ENCODE results near the gene BIRC6.
"Not testable (repeated sequence)": the region's sequence is repeated elsewhere in the genome, so short reads cannot be mapped to it uniquely, and the experiment has no call there.

Gene BIRC6

GRCh38 chr2:32514946-32515345, 158.1 kb downstream of the BIRC6 start:
- in situ Hi-C loops (cut with MboI; ENCODE audit: low sequenced_read_pairs): no loop called here
- peaks cover 53% of the 10 kb centered on the region for H3K36me3 ChIP-seq (replicated peaks)
- DNase-seq (ENCODE audit: low spot score in 2 of 2): no peak
- no peaks in the 10 kb centered on the region for H3K9me3 ChIP-seq
- no peaks in the 10 kb centered on the region for H3K4me1 ChIP-seq
- no peaks in the 10 kb centered on the region for H3K27me3 ChIP-seq (ENCODE audit: low read depth)
- no peak overlapping the region for H3K4me3 ChIP-seq

DNA sequence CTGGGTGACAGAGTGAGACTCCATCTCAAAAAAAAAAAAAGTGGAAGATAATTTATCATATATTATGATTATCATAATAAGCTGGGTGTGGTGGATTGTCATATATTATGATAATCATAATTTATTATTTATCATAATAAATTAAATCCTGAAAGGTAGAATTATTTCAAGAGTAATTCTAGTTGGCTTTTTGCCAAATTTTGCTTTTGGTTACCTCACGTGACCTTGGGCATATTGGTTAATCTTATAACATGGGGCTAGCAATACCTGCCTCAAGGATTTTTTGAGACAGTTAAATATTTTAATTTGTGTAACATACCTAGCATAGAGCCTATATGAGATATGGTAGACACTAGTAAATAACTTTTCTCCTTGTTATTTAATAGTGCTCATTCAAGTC, 159.7 kb downstream of the BIRC6 start:
- Histone ChIP-seq H3K36me3 (replicated peaks) (peaks cover 44% of the 10 kb centered on the region), H3K4me1 (no peaks in the 10 kb centered on the region), H3K27me3 (ENCODE audit: low read depth) (no peaks in the 10 kb centered on the region), H3K9me3 (no peaks in the 10 kb centered on the region), H3K4me3 (no peak overlapping the region)
- DNase-seq (ENCODE audit: low spot score in 2 of 2): no peak
- in situ Hi-C loops (cut with MboI; ENCODE audit: low sequenced_read_pairs): no loop called here

GRCh38 chr2:32522770-32523169, 165.9 kb downstream of the BIRC6 start:
- H3K27me3 ChIP-seq (ENCODE audit: low read depth): no peaks in the 10 kb centered on the region
- in situ Hi-C loops (cut with MboI; ENCODE audit: low sequenced_read_pairs): no loop called here
- H3K4me3 ChIP-seq: no peak overlapping the region
- no peak for DNase-seq (ENCODE audit: low spot score in 2 of 2)
- no peaks in the 10 kb centered on the region for H3K9me3 ChIP-seq
- H3K36me3 ChIP-seq (replicated peaks): peaks cover 43% of the 10 kb centered on the region
- no peaks in the 10 kb centered on the region for H3K4me1 ChIP-seq

GRCh38 chr2:32523686-32524085, 166.9 kb downstream of the BIRC6 start:
- no peaks in the 10 kb centered on the region for H3K9me3 ChIP-seq
- in situ Hi-C loops (cut with MboI; ENCODE audit: low sequenced_read_pairs): no loop called here
- no peak for DNase-seq (ENCODE audit: low spot score in 2 of 2)
- no peak overlapping the region for H3K4me3 ChIP-seq
- H3K4me1 ChIP-seq: no peaks in the 10 kb centered on the region
- H3K36me3 ChIP-seq (replicated peaks): peaks cover 38% of the 10 kb centered on the region
- H3K27me3 ChIP-seq (ENCODE audit: low read depth): no peaks in the 10 kb centered on the region

- in situ Hi-C loops (cut with MboI; ENCODE audit: low sequenced_read_pairs): no loop called here
- Histone ChIP-seq H3K9me3 (no peaks in the 10 kb centered on the region), H3K27me3 (ENCODE audit: low read depth) (no peaks in the 10 kb centered on the region), H3K36me3 (replicated peaks) (peaks cover 28% of the 10 kb centered on the region), H3K4me3 (no peak overlapping the region), H3K4me1 (no peaks in the 10 kb centered on the region)
- no peak for DNase-seq (ENCODE audit: low spot score in 2 of 2)
Observed at GRCh38 chr2:32532341-32532740, 175.5 kb downstream of the BIRC6 start.

GRCh38 chr2:32532961-32533360, 176.1 kb downstream of the BIRC6 start:
- H3K27me3 ChIP-seq (ENCODE audit: low read depth): no peaks in the 10 kb centered on the region
- no peaks in the 10 kb centered on the region for H3K9me3 ChIP-seq
- peaks cover 22% of the 10 kb centered on the region for H3K36me3 ChIP-seq (replicated peaks)
- no peak overlapping the region for H3K4me3 ChIP-seq
- H3K4me1 ChIP-seq: no peaks in the 10 kb centered on the region
- no peak for DNase-seq (ENCODE audit: low spot score in 2 of 2)
- in situ Hi-C loops (cut with MboI; ENCODE audit: low sequenced_read_pairs): no loop called here

DNA sequence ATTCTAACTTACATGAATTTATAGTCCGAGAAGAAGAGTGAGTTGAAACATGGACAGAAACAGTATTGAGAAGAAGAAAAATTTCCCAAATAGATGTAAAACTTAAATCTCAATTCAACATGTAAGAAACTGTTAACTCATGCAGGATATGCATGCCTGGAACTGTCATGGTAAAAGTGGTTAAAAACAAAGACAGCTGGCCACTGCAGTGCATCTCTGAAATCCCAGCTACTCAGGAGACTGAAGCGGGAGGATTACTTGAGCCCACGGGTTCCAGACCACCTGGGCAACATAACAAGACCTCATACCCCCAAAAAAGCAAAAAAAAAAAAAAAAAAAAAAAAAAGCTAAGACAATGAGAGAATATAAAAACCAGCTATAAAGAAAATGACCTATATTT, 178.0 kb downstream of the BIRC6 start:
- Histone ChIP-seq H3K9me3 (no peaks in the 10 kb centered on the region), H3K36me3 (replicated peaks) (peaks cover 22% of the 10 kb centered on the region), H3K4me1 (no peaks in the 10 kb centered on the region), H3K27me3 (ENCODE audit: low read depth) (no peaks in the 10 kb centered on the region), H3K4me3 (no peak overlapping the region)
- DNase-seq (ENCODE audit: low spot score in 2 of 2): no peak
- in situ Hi-C loops (cut with MboI; ENCODE audit: low sequenced_read_pairs): no loop called here

- no peaks in the 10 kb centered on the region for H3K4me1 ChIP-seq
- no peaks in the 10 kb centered on the region for H3K27me3 ChIP-seq (ENCODE audit: low read depth)
- DNase-seq (ENCODE audit: low spot score in 2 of 2): no peak
- H3K36me3 ChIP-seq (replicated peaks): peaks cover 6% of the 10 kb centered on the region; the same call in 1 of the 2 replicates
- H3K9me3 ChIP-seq: no peaks in the 10 kb centered on the region
- no peak overlapping the region for H3K4me3 ChIP-seq
- in situ Hi-C loops (cut with MboI; ENCODE audit: low sequenced_read_pairs): no loop called here
Observed at GRCh38 chr2:32538735-32539134, 181.9 kb downstream of the BIRC6 start.

DNA sequence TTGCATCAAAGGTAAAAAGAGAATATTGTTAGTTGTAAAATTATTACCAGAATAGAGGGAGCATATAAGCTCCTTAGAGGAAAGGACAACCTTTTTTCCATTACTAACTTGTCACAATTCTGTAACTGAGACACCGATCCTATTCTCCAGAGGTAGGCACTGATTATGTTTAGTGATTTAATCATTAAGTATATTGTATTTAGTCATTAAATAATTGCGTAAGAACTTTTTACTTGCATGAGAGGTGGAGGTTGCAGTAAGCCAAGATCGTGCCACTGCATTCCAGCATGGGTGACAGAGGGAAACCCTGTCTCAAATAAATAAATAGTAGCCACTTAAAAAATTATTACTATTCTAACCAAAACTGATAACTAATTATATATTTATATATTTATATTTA, 195.7 kb downstream of the BIRC6 start:
- H3K27me3 ChIP-seq (ENCODE audit: low read depth); H3K4me3 ChIP-seq; H3K4me1 ChIP-seq; DNase-seq (ENCODE audit: low spot score in 2 of 2); H3K36me3 ChIP-seq (replicated peaks); in situ Hi-C loops (cut with MboI; ENCODE audit: low sequenced_read_pairs); H3K9me3 ChIP-seq: not testable (repeated sequence)

- in situ Hi-C loops (cut with MboI; ENCODE audit: low sequenced_read_pairs): no loop called here
Observed at GRCh38 chr2:32553829-32554432, 197.1 kb downstream of the BIRC6 start.

DNA sequence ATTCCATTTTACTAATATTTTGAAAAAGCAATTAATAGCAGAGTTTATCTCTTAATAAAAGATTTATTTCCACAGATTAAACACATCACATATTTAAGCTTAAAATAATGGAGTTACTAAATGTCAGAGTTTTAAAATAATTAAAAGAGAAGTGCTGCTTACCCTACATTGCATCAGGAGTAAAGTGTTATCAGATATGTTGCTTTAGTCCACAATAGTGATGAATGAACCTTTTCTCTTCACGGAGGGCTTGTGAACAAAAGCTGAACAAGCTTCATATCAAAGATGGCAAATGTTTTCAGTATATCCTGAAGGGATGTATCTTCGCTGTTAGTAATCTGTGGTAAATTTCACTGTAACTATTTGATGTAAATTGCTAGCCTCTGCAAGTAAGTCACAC, 201.7 kb downstream of the BIRC6 start:
- Histone ChIP-seq H3K4me3 (no peak overlapping the region), H3K9me3 (no peaks in the 10 kb centered on the region), H3K27me3 (ENCODE audit: low read depth) (no peaks in the 10 kb centered on the region), H3K4me1 (no peaks in the 10 kb centered on the region), H3K36me3 (replicated peaks) (peaks cover 3% of the 10 kb centered on the region; the same call in 1 of the 2 replicates)
- in situ Hi-C loops (cut with MboI; ENCODE audit: low sequenced_read_pairs): no loop called here
- no peak for DNase-seq (ENCODE audit: low spot score in 2 of 2)

More at GRCh38 chr2:32553829-32554432, 197.1 kb downstream of the BIRC6 start:
- H3K27me3 ChIP-seq (ENCODE audit: low read depth): no peaks in the 10 kb centered on the region
- H3K4me1 ChIP-seq: no peaks in the 10 kb centered on the region
- no peak overlapping the region for H3K4me3 ChIP-seq
- 0 out of 2 replicates have a peak, but pooled peaks cover 6% of the 10 kb centered on the region for H3K36me3 ChIP-seq (replicated peaks)
- H3K9me3 ChIP-seq: no peaks in the 10 kb centered on the region
- peak in 1 of 2 experiments; percentile 52 for DNase-seq (ENCODE audit: low spot score in 2 of 2)

DNA sequence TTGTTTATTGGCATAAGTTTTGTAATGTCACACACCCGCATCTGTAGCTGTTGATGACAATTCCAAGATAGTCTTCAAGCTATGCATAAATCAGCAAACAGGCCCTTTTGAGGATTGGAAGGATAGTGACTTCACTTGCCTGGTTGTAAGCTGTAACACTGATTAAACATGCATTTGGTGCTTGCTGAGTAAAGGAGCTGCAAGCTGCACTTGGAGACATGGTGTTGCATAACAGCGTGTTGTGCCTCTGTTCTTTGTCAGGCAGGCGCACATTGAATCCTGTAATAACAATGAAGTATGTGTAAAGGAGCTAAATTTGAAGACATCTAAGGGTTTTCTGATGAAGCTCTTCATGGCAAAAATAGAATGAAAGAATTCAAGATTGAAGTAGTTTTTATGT, 202.3 kb downstream of the BIRC6 start:
- no peaks in the 10 kb centered on the region for H3K9me3 ChIP-seq
- H3K27me3 ChIP-seq (ENCODE audit: low read depth): no peaks in the 10 kb centered on the region
- DNase-seq (ENCODE audit: low spot score in 2 of 2): no peak
- in situ Hi-C loops (cut with MboI; ENCODE audit: low sequenced_read_pairs): no loop called here
- no peak overlapping the region for H3K4me3 ChIP-seq
- peaks cover 2% of the 10 kb centered on the region; the same call in 1 of the 2 replicates for H3K4me1 ChIP-seq
- H3K36me3 ChIP-seq (replicated peaks): peaks cover 3% of the 10 kb centered on the region; the same call in 1 of the 2 replicates

DNA sequence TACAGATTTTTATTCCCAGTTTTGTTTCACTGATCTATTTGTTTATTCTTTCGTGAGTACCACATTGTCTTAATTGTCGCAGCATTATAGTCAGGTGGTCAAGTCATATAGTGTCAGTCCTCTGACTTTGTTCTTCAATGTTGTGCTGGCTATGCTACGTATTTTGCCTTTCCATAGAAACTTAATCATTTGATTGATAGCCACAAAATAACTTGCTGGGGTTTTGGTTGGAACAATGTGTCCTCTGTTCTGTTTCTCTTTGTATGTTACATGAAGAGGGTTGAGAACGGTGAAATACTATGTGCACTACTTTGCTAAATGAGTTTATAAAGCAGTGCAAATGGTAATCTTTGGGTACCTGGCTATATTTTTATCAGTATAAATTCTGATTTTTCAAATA, 206.1 kb downstream of the BIRC6 start:
- Histone ChIP-seq H3K4me1 (peaks cover 7% of the 10 kb centered on the region; the same call in 1 of the 2 replicates), H3K27me3 (ENCODE audit: low read depth) (no peaks in the 10 kb centered on the region), H3K4me3 (no peak overlapping the region), H3K36me3 (replicated peaks) (peaks cover 4% of the 10 kb centered on the region), H3K9me3 (no peaks in the 10 kb centered on the region; the same call in 1 of the 2 replicates)
- in situ Hi-C loops (cut with MboI; ENCODE audit: low sequenced_read_pairs): no loop called here
- no peak for DNase-seq (ENCODE audit: low spot score in 2 of 2)

DNA sequence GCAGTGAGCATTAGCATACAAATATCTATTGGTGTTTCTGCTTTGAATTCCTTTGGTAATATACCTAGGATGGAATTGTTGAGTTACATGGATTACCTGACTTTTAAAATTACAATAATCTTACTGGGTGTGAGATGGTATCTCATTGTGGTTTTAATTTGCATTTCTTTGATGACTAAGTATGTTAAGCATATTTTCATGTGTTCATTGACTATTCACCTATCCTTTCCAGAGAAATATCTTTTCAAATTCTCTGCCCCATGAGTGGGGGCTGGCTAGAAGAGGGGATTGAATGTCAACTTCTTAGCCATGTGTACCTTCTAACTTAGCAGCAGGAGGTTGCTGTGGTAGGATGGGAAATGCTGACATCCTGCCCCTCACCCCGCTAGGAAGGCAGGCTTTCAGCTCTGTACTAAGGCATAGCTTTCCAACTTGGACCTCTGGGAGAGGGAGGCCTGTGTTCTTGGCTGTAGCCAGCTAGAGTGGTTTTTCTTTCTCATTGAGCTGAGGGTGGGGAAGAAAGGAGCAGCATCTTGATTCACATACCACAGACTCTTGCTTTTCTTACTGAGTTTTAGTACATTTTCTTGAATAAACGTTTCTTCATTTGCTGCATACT, 207.7 kb downstream of the BIRC6 start:
- no peaks in the 10 kb centered on the region; the same call in 1 of the 2 replicates for H3K9me3 ChIP-seq
- peaks cover 7% of the 10 kb centered on the region; the same call in 1 of the 2 replicates for H3K4me1 ChIP-seq
- peaks cover 4% of the 10 kb centered on the region for H3K36me3 ChIP-seq (replicated peaks)
- peak; percentile 28 to 36 for DNase-seq (ENCODE audit: low spot score in 2 of 2)
- H3K27me3 ChIP-seq (ENCODE audit: low read depth): no peaks in the 10 kb centered on the region
- in situ Hi-C loops (cut with MboI; ENCODE audit: low sequenced_read_pairs): no loop called here
- no peak overlapping the region for H3K4me3 ChIP-seq
